K562 (cell line): Measurements from ENCODE around the gene OPRL1. TPM values are rescaled to one million over a fixed set of nuclear protein-coding genes. Genes with fewer than 3 reads are reported as not detected.
A peak's percentile ranks its signal among the peaks of the same experiment; 100 is the strongest.

Source experiments
- ATAC-seq: fragments of 200-7000 bp; cut with Tn5 transposase; 3 replicates; pipeline ENCODE4 v1.9.1; 2020; ENCODE audit warnings: moderate library complexity
- BruUV-seq: library from RNA; stranded (reverse); fragments of 400-500 nt; replicated peaks from 2 replicates; lab custom pipeline; 2021; lab: Mats Ljungman, UMichigan
- CTCF ChIA-PET: fragments of 300-600 bp; formaldehyde crosslinking; extraction: SDS; loops from one replicate; lab custom pipeline; 2021; ENCODE audit warnings: low intra/inter-chr PET ratio; lab: Yijun Ruan, JAX
- POLR2A ChIA-PET: fragments of 300-600, 350-650 bp; sonication (Branson Sonifier 250); formaldehyde crosslinking; extraction: SDS; loops from one replicate; lab custom pipeline; 2021; ENCODE audit warnings: antibody characterized with exemption, inconsistent platforms; lab: Yijun Ruan, JAX
- DNase-seq, 4 experiments: peaks; one replicate each; pipeline versions ENCODE4 v3.0.0 to v3.0.0-alpha.2; 2011 to 2018; ENCODE audit warnings: low spot score in 3 of 4, mixed read lengths in 3 of 4; ENCODE audit errors: extremely low read depth in 1 of 4
- FAIRE-seq: peaks from 2 replicates; lab custom pipeline; 2011; peaks lifted over from hg19 to GRCh38; lab: Jason Lieb, UNC
- H2AFZ ChIP-seq: 2 replicates; pipeline ENCODE4 v1.6.0; 2011; ENCODE audit warnings: low read depth, low read length, control low read depth, inconsistent platforms
- H3K27ac ChIP-seq: fragments of 200-600 bp; 3 replicates; pipeline ENCODE4 v1.8.0; 2011; ENCODE audit warnings: low read depth, mild to moderate bottlenecking, control low read depth, inconsistent platforms, low read length, moderate library complexity, mixed read lengths; ENCODE audit errors: extremely low read depth
- H3K27me3 ChIP-seq, 2 experiments: fragments of 300-600 bp in 1 of 2; 2 replicates in 1 of 2; 3 replicates in 1 of 2; pipeline versions ENCODE4 v1.6.0 to v1.8.0; 2011; ENCODE audit warnings: inconsistent platforms in 2 of 2, low read length in 2 of 2, mild to moderate bottlenecking in 1 of 2, mixed read lengths in 1 of 2, moderate library complexity in 1 of 2; ENCODE audit not compliant: control insufficient read depth in 2 of 2, insufficient read depth in 2 of 2
- H3K36me3 ChIP-seq: fragments of 300-600 bp; 3 replicates; pipeline ENCODE4 v1.8.0; 2011; ENCODE audit warnings: mild to moderate bottlenecking, low read length, inconsistent platforms; ENCODE audit not compliant: control insufficient read depth, insufficient read depth
- H3K4me1 ChIP-seq, 2 experiments: fragments of 200-600 bp in 1 of 2; replicated peaks in 1 of 2; 2 replicates in 1 of 2; 3 replicates in 1 of 2; pipeline versions ENCODE4 v1.5.1 to v1.8.0; 2011; ENCODE audit warnings: inconsistent platforms in 2 of 2, low read length in 2 of 2, mild to moderate bottlenecking in 1 of 2, mixed read lengths in 1 of 2, moderate library complexity in 1 of 2; ENCODE audit not compliant: control insufficient read depth in 2 of 2, insufficient read depth in 2 of 2
- H3K4me2 ChIP-seq: 2 replicates; pipeline ENCODE4 v1.6.1; 2011; ENCODE audit warnings: low read length, control low read depth, inconsistent platforms, mixed read lengths; ENCODE audit not compliant: insufficient read depth
- H3K4me3 ChIP-seq: fragments of 200-600 bp; sonication (generic), shearing (Covaris generic); 2 replicates; pipeline ENCODE4 v1.5.1; 2016; ENCODE audit warnings: control low read depth, inconsistent platforms
- H3K79me2 ChIP-seq: fragments of 200-600 bp; 3 replicates; pipeline ENCODE4 v1.8.0; 2011; ENCODE audit warnings: low read length, inconsistent platforms; ENCODE audit not compliant: control insufficient read depth, insufficient read depth
- H3K9ac ChIP-seq, 2 experiments: 2 replicates each; pipeline versions ENCODE4 v1.6.0 to v1.6.1; 2011; ENCODE audit warnings: low read depth in 2 of 2, low read length in 2 of 2, control low read depth in 1 of 2, inconsistent platforms in 1 of 2, mild to moderate bottlenecking in 1 of 2, mixed read lengths in 1 of 2; ENCODE audit not compliant: insufficient read depth in 1 of 2
- H3K9me1 ChIP-seq: one replicate; pipeline ENCODE4 v1.6.0; 2011; ENCODE audit warnings: inconsistent platforms, mild to moderate bottlenecking, low read length, moderate library complexity; ENCODE audit not compliant: control insufficient read depth, insufficient read depth
- H3K9me3 ChIP-seq: replicated peaks from 2 replicates; pipeline ENCODE4 v1.5.1; 2011; ENCODE audit warnings: low read depth, low read length, inconsistent platforms; ENCODE audit not compliant: control insufficient read depth, insufficient read depth
- H4K20me1 ChIP-seq: replicated peaks from 2 replicates; pipeline ENCODE4 v1.6.1; 2011; ENCODE audit warnings: low read length, inconsistent platforms, mixed read lengths; ENCODE audit not compliant: control insufficient read depth, insufficient read depth
- CEBPG ChIP-seq, 3 experiments: fragments of 200-800 bp in 1 of 3; sonication (Bioruptor generic) in 1 of 3; sonication (generic) in 1 of 3; formaldehyde crosslinking in 1 of 3; IDR thresholded peaks in 2 of 3; conservative IDR thresholded peaks in 1 of 3; 2 replicates each; pipeline versions ENCODE4 v1.6.1 to v1.8.0; 2016 to 2022; ENCODE audit warnings: missing compliant biosample characterization in 2 of 3, missing genetic modification characterization in 2 of 3, mild to moderate bottlenecking in 1 of 3, missing genetic modification reagents in 1 of 3
- HCFC1 ChIP-seq: IDR thresholded peaks from 2 replicates; pipeline ENCODE4 v1.6.1; 2012; ENCODE audit warnings: low read depth, low read length, improper control_type of control experiment
- MTA2 ChIP-seq: fragments of 450-650 bp; IDR thresholded peaks from 2 replicates; pipeline ENCODE4 v1.6.1; 2016; ENCODE audit warnings: low read depth
- NFRKB ChIP-seq: fragments of 450-650 bp; IDR thresholded peaks from 2 replicates; pipeline ENCODE4 v1.6.1; 2016; ENCODE audit warnings: low read depth
- PCBP2 ChIP-seq: fragments of 200-400 bp; formaldehyde crosslinking; IDR thresholded peaks from 2 replicates; pipeline ENCODE4 v1.6.1; 2018; ENCODE audit warnings: low read length, low read depth, mild to moderate bottlenecking, moderate library complexity; ENCODE audit not compliant: poor library complexity, severe bottlenecking
- SAP30 ChIP-seq: fragments of 200-600 bp; sonication (generic); IDR thresholded peaks from 2 replicates; pipeline ENCODE4 v1.6.1; 2012; ENCODE audit warnings: borderline replicate concordance, low read depth, mild to moderate bottlenecking, moderate library complexity, low read length, control low read depth, inconsistent platforms; ENCODE audit not compliant: insufficient read depth, poor library complexity, severe bottlenecking
- SMARCE1 ChIP-seq: fragments of 450-650 bp; IDR thresholded peaks from 2 replicates; pipeline ENCODE4 v1.7.1; 2016; ENCODE audit warnings: mild to moderate bottlenecking
- SP2 ChIP-seq: IDR thresholded peaks from 2 replicates; pipeline ENCODE4 v1.6.1; 2011; ENCODE audit warnings: mild to moderate bottlenecking, low read depth, low read length, moderate library complexity; ENCODE audit not compliant: poor library complexity, severe bottlenecking; ENCODE audit errors: extremely low read depth
- SREBF2 ChIP-seq: sonication (generic); formaldehyde crosslinking; IDR thresholded peaks from 2 replicates; pipeline ENCODE4 v1.4.0; 2020; ENCODE audit warnings: mild to moderate bottlenecking, missing genetic modification reagents
- SRF ChIP-seq, 2 experiments: fragments of 250-450, 450-650 bp in 1 of 2; sonication (Bioruptor Pico) in 1 of 2; sonication (generic) in 1 of 2; formaldehyde crosslinking; IDR thresholded peaks; 2 replicates each; pipeline versions ENCODE4 v1.5.0 to v1.5.1; 2020 to 2022; ENCODE audit warnings: mild to moderate bottlenecking in 1 of 2, missing genetic modification reagents in 1 of 2
- TSC22D4 ChIP-seq: fragments of 450-650 bp; IDR thresholded peaks from 2 replicates; pipeline ENCODE4 v1.6.1; 2016; ENCODE audit warnings: missing genetic modification characterization, missing biosample characterization, control low read depth
- ZNF140 ChIP-seq: fragments of 250-450 bp; sonication (Bioruptor Pico); IDR thresholded peaks from 2 replicates; pipeline ENCODE4 v1.8.0; 2021; ENCODE audit warnings: moderate library complexity, mild to moderate bottlenecking, inconsistent platforms
- ZNF280A ChIP-seq: fragments of 450-650 bp; IDR thresholded peaks from 2 replicates; pipeline ENCODE4 v1.6.1; 2018; ENCODE audit warnings: mild to moderate bottlenecking, low read depth; ENCODE audit not compliant: partially characterized antibody
- ZZZ3 ChIP-seq: fragments of 450-650 bp; IDR thresholded peaks from 2 replicates; pipeline ENCODE4 v1.6.1; 2016; ENCODE audit warnings: antibody characterized with exemption, mild to moderate bottlenecking, moderate library complexity
- WGBS: fragments of 100-300 bp; shearing (Covaris generic); methylation state at CpG from one replicate; pipeline ENCODE4 v1.1.6; 2016; ENCODE audit warnings: low coverage, mixed read lengths; ENCODE audit not compliant: insufficient coverage; ENCODE audit errors: missing lambda C conversion rate; 5-methylcytosine and 5-hydroxymethylcytosine counted together
- in situ Hi-C: fragments of 300-500 bp; cut with MboI; formaldehyde crosslinking; loops from 4 replicates; pipeline ENCODE4 v1.15.0; 2018; ENCODE audit warnings: inconsistent platforms, mixed read lengths
- intact Hi-C: fragments of 100-400 bp; cut with micrococcal nuclease; formaldehyde crosslinking; loops from 2 replicates; pipeline ENCODE4 v1.14.2; 2022
- polyA plus RNA-seq, 8 experiments: library from polyadenylated mRNA; depleted of rRNA in 4 of 8; stranded (reverse) in 5 of 8; unstranded in 3 of 8; fragments of >200 nt; fragmentation: Nextera tagmentation in 2 of 8; fragmentation: Illumina TruSeq in 1 of 8; extraction: Ambion mirVana in 2 of 8; extraction: Trizol in 1 of 8; gene quantifications; 2 replicates each; pipeline versions ENCODE4 v1.2.1 to v1.2.3, GENCODE V29; 2011 to 2014; ENCODE audit warnings: inconsistent platforms in 1 of 8, missing spikeins in 1 of 8
- total RNA-seq, 7 experiments: library from RNA; depleted of rRNA in 6 of 7; stranded (reverse); fragments of >200 nt in 6 of 7; fragmentation: Illumina TruSeq in 2 of 7; extraction: Trizol in 2 of 7; gene quantifications; 2 replicates each; pipeline versions ENCODE4 v1.2.1 to v1.2.3, GENCODE V29; 2011 to 2021; ENCODE audit warnings: low replicate concordance in 1 of 7
- TF ChIP-seq, protein P1 (sequence below): sonication (generic); formaldehyde crosslinking; IDR thresholded peaks from 2 replicates; pipeline ENCODE4 v1.8.1; 2023; ENCODE audit warnings: mild to moderate bottlenecking, missing genetic modification reagents

Gene OPRL1
- total and polyA plus RNA-seq, 9 of the 15 experiments (the other 6 are each of a cell fraction or from before 2014, with no cell fraction given), result 0.06 to 0.33 (median 0.11) TPM; not detected in 2

GRCh38 chr20:64036346-64037198 is 43.3 kb upstream of the OPRL1 start (continued):
- no peak for TF ChIP-seq ZNF280A

DNA sequence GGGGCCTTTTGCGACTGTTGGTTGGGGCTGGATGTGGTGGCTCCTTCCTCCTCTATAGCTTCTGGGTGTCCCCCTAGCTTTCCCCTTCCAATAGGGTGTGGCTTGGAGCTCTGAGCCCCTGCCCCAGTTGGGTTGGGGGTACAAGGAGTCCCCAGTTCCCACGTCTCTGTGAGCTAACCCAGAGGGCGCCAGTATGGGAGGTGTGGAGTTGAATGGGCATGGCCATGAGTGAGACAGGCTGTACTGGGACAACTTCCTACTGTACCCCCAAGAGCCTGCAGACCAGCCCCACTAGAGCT is 42.7 kb upstream of the OPRL1 start:
- Histone ChIP-seq H3K4me1 (peaks cover 31 to 83% of the 10 kb centered on the region in 2 experiments), H3K27me3 (no peaks in the 10 kb centered on the region), H3K4me3 (no peak overlapping the region), H3K9ac (peak overlapping the region; percentile 14 to 87), H3K4me2 (0 out of 2 replicates have a peak overlapping the region, but pooled peaks have one; percentile 28), H3K9me3 (no peaks in the 10 kb centered on the region), H3K79me2 (no peaks in the 10 kb centered on the region), H3K27ac (peak overlapping the region; percentile 64; the same call in 1 of the 3 replicates), H3K9me1 (peaks cover 3% of the 10 kb centered on the region), H3K36me3 (peaks cover 30% of the 10 kb centered on the region; the same call in 2 of the 3 replicates), H2AFZ (no peak overlapping the region), H4K20me1 (no peaks in the 10 kb centered on the region)
- WGBS, result 69% methylated on average over 3 of the region's 3 CpGs
- POLR2A ChIA-PET, result interaction anchor here (0.7 to 1.0 kb wide), 4 partner anchors 13 to 506 kb away, joined by 3 read pairs; partner anchors contain the start of gene RTEL1
- in situ Hi-C loops, result no loop called here
- CTCF ChIA-PET, result interaction anchor here (0.6 kb wide), 2 partner anchors 17 to 595 kb away, joined by 3 read pairs; no protein-coding TSS in a partner anchor
- ATAC-seq (no peak), FAIRE-seq (no peak), DNase-seq (no peak)
- intact Hi-C loops, result loop anchor here (5.0 kb wide), 2 partner anchors 85 to 500 kb away; partner anchors contain the start of gene PTK6
- BruUV-seq, result no TSS peak
- no peak for TF ChIP-seq SREBF2 (CRISPR knock-in tag)
- TF ChIP-seq SAP30, result no peak
- TF ChIP-seq SP2, result no peak
- TF ChIP-seq TSC22D4 (tag), result no peak
- no peak for TF ChIP-seq NFRKB
- no peak for TF ChIP-seq PCBP2
- TF ChIP-seq MTA2, result no peak
- TF ChIP-seq, protein P1, sequence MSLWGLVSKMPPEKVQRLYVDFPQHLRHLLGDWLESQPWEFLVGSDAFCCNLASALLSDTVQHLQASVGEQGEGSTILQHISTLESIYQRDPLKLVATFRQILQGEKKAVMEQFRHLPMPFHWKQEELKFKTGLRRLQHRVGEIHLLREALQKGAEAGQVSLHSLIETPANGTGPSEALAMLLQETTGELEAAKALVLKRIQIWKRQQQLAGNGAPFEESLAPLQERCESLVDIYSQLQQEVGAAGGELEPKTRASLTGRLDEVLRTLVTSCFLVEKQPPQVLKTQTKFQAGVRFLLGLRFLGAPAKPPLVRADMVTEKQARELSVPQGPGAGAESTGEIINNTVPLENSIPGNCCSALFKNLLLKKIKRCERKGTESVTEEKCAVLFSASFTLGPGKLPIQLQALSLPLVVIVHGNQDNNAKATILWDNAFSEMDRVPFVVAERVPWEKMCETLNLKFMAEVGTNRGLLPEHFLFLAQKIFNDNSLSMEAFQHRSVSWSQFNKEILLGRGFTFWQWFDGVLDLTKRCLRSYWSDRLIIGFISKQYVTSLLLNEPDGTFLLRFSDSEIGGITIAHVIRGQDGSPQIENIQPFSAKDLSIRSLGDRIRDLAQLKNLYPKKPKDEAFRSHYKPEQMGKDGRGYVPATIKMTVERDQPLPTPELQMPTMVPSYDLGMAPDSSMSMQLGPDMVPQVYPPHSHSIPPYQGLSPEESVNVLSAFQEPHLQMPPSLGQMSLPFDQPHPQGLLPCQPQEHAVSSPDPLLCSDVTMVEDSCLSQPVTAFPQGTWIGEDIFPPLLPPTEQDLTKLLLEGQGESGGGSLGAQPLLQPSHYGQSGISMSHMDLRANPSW (CRISPR knock-in tag), result no peak
- TF ChIP-seq HCFC1, result no peak
- no peak for TF ChIP-seq CEBPG (CRISPR knock-in tag; IDR thresholded peaks at IDR 0.05)
- TF ChIP-seq CEBPG (tag; conservative IDR thresholded peaks at IDR 0.05 in 1 of 2, IDR thresholded peaks at IDR 0.05 in 1 of 2), result no peak
- TF ChIP-seq SMARCE1, result no peak
- no peak for TF ChIP-seq ZZZ3
- TF ChIP-seq ZNF140 (CRISPR knock-in tag), result no peak
- no peak for TF ChIP-seq SRF (CRISPR knock-in tag; IDR thresholded peaks at IDR 0.05)
